Stimulated activated CD4-positive, alpha-beta T cell treated with anti-CD3 and anti-CD28 coated beads, Interleukin-12 subunit alpha, Interleukin-12 subunit beta, amount 100 ng/mL, for 48 hours (primary cell): Measurements from ENCODE around the gene FAM83B.
"Not testable (repeated sequence)": the region's sequence is repeated elsewhere in the genome, so short reads cannot be mapped to it uniquely, and the experiment has no call there.

Source experiments
- DNase-seq, 3 donors: peaks; one replicate each; pipeline ENCODE4 v3.0.0-alpha.2; 2020; ENCODE audit warnings: low read depth in 2 of 3, low spot score in 1 of 3

FAM83B gene

GRCh38 chr6:54970337-54970736 is 123.8 kb downstream of the FAM83B start:
- no peak for DNase-seq

GRCh38 chr6:54971825-54972224 is 125.3 kb downstream of the FAM83B start:
- DNase-seq: no peak

GRCh38 chr6:54979161-54979560 is 132.6 kb downstream of the FAM83B start:
- not testable (repeated sequence) for DNase-seq

- DNase-seq: no peak
Measured at GRCh38 chr6:54980511-54981275, 134.1 kb downstream of the FAM83B start.

GRCh38 chr6:54981276-54981609 is 134.7 kb downstream of the FAM83B start:
- no peak for DNase-seq

GRCh38 chr6:54981647-54982046 is 135.1 kb downstream of the FAM83B start:
- no peak for DNase-seq

GRCh38 chr6:54987633-54988290 is 141.2 kb downstream of the FAM83B start:
- DNase-seq: no peak

GRCh38 chr6:54988576-54988975 is 142.0 kb downstream of the FAM83B start:
- no peak for DNase-seq

GRCh38 chr6:54990001-54990400 is 143.4 kb downstream of the FAM83B start:
- DNase-seq: no peak
